Measurements from ENCODE around the gene TCF7L2.

DNA sequence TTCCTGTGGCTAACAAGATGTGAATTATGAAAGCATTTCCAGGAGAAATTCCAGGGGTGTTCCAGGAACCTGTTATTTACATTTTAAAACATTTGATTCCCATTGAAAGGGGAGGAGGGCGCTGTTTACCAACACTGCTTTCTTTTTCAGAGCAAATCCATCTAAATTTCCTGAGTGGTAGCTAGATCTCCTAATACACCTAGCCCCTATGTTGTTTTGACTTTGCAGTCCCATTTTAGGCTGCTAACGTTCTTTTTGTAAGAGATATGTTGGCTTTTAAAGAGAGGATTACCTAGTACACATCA, 130.8 kb downstream of the TCF7L2 start:
- TF ChIP-seq, protein P1, sequence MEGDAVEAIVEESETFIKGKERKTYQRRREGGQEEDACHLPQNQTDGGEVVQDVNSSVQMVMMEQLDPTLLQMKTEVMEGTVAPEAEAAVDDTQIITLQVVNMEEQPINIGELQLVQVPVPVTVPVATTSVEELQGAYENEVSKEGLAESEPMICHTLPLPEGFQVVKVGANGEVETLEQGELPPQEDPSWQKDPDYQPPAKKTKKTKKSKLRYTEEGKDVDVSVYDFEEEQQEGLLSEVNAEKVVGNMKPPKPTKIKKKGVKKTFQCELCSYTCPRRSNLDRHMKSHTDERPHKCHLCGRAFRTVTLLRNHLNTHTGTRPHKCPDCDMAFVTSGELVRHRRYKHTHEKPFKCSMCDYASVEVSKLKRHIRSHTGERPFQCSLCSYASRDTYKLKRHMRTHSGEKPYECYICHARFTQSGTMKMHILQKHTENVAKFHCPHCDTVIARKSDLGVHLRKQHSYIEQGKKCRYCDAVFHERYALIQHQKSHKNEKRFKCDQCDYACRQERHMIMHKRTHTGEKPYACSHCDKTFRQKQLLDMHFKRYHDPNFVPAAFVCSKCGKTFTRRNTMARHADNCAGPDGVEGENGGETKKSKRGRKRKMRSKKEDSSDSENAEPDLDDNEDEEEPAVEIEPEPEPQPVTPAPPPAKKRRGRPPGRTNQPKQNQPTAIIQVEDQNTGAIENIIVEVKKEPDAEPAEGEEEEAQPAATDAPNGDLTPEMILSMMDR (IDR thresholded peaks at IDR 0.05) = no peak
- no peak for TF ChIP-seq POLR2A (IDR thresholded peaks at IDR 0.05)
